GM23338 (cell line): ENCODE results near the gene PAPPA2. TPM values are rescaled to one million over a fixed set of nuclear protein-coding genes. Genes with fewer than 3 reads are reported as not detected.

Source experiments
- ATAC-seq: fragments of 200-7000 bp; cut with Tn5 transposase; 3 replicates; pipeline ENCODE4 v1.9.1; 2020
- DNase-seq: peaks from one replicate; pipeline ENCODE4 v3.0.0-alpha.2; 2015; ENCODE audit warnings: low spot score
- H2AFZ ChIP-seq: fragments of 200-600 bp; sonication (generic); 2 replicates; pipeline ENCODE4 v1.8.0; 2016; ENCODE audit warnings: antibody characterized with exemption, mild to moderate bottlenecking, moderate library complexity
- H3F3A ChIP-seq: fragments of 200-600 bp; sonication (generic); replicated peaks from 2 replicates; pipeline ENCODE4 v1.8.0; 2017; ENCODE audit warnings: antibody characterized with exemption, mixed run types, low read depth
- H3K27ac ChIP-seq: fragments of 200-600 bp; sonication (generic); 2 replicates; pipeline ENCODE4 v1.6.1; 2016; ENCODE audit warnings: low read depth
- H3K27me3 ChIP-seq: fragments of 200-600 bp; sonication (generic); 2 replicates; pipeline ENCODE4 v1.8.0; 2016; ENCODE audit warnings: mild to moderate bottlenecking, mixed run types, moderate library complexity; ENCODE audit not compliant: insufficient read depth
- H3K36me3 ChIP-seq: fragments of 200-600 bp; sonication (generic); 2 replicates; pipeline ENCODE4 v1.8.0; 2016; ENCODE audit warnings: mild to moderate bottlenecking; ENCODE audit not compliant: insufficient read depth
- H3K4me1 ChIP-seq: fragments of 200-600 bp; sonication (generic); 2 replicates; pipeline ENCODE4 v1.8.0; 2016; ENCODE audit warnings: mild to moderate bottlenecking, moderate library complexity; ENCODE audit not compliant: insufficient read depth
- H3K4me2 ChIP-seq: fragments of 200-600 bp; sonication (generic); 2 replicates; pipeline ENCODE4 v1.7.1; 2017; ENCODE audit warnings: mixed run types
- H3K4me3 ChIP-seq: fragments of 200-600 bp; sonication (generic); 2 replicates; pipeline ENCODE4 v1.6.1; 2016; ENCODE audit warnings: mixed run types
- H3K79me2 ChIP-seq: fragments of 200-600 bp; sonication (generic); replicated peaks from 2 replicates; pipeline ENCODE4 v1.8.0; 2017; ENCODE audit warnings: mild to moderate bottlenecking; ENCODE audit not compliant: insufficient read depth
- H3K9me2 ChIP-seq: fragments of 200-600 bp; sonication (generic); 2 replicates; pipeline ENCODE4 v1.8.0; 2017; ENCODE audit not compliant: insufficient read depth
- H4K20me1 ChIP-seq: fragments of 200-600 bp; sonication (generic); replicated peaks from 2 replicates; pipeline ENCODE4 v1.8.0; 2017; ENCODE audit warnings: mild to moderate bottlenecking; ENCODE audit not compliant: insufficient read depth
- H3K27ac Mint-ChIP-seq: 2 replicates; pipeline ENCODE4 v1.8.0; 2020; ENCODE audit warnings: inconsistent platforms, mild to moderate bottlenecking, moderate library complexity, mixed read lengths
- H3K27me3 Mint-ChIP-seq: 3 replicates; pipeline ENCODE4 v1.8.0; 2022; ENCODE audit warnings: low read depth, mild to moderate bottlenecking, moderate library complexity, mixed read lengths, inconsistent platforms; ENCODE audit not compliant: insufficient read depth, poor library complexity
- H3K36me3 Mint-ChIP-seq: 3 replicates; pipeline ENCODE4 v1.8.0; 2021; ENCODE audit warnings: low read depth, mild to moderate bottlenecking, inconsistent platforms, moderate library complexity, mixed read lengths
- H3K4me1 Mint-ChIP-seq: 3 replicates; pipeline ENCODE4 v1.8.0; 2020; ENCODE audit warnings: mild to moderate bottlenecking, inconsistent platforms, mixed read lengths
- H3K4me3 Mint-ChIP-seq: 3 replicates; pipeline ENCODE4 v1.8.0; 2021; ENCODE audit warnings: moderate library complexity, mild to moderate bottlenecking, inconsistent platforms, mixed read lengths
- H3K9me3 Mint-ChIP-seq: 3 replicates; pipeline ENCODE4 v1.8.0; 2020; ENCODE audit warnings: moderate library complexity, mild to moderate bottlenecking, inconsistent platforms, mixed read lengths
- CTCF ChIP-seq, 2 experiments: fragments of 200-600 bp in 1 of 2; sonication (generic) in 1 of 2; conservative IDR thresholded peaks; 2 replicates each; pipeline versions ENCODE4 v1.5.1 to v1.6.1; 2016 to 2017; ENCODE audit warnings: antibody characterized with exemption in 2 of 2, low read depth in 2 of 2, mild to moderate bottlenecking in 2 of 2, moderate library complexity in 1 of 2
- EZH2 ChIP-seq: fragments of 200-600 bp; sonication (generic); IDR thresholded peaks from one replicate; pipeline ENCODE4 v1.8.0; 2017; ENCODE audit warnings: antibody characterized with exemption, mild to moderate bottlenecking, low read depth; ENCODE audit not compliant: unreplicated experiment
- NANOG ChIP-seq: IDR thresholded peaks from 2 replicates; pipeline ENCODE4 v1.6.1; 2016; ENCODE audit warnings: antibody characterized with exemption, borderline replicate concordance
- POLR2AphosphoS5 ChIP-seq: IDR thresholded peaks from 2 replicates; pipeline ENCODE4 v1.6.1; 2016; ENCODE audit warnings: antibody characterized with exemption, low read depth
- ZNF331 ChIP-seq: fragments of 250-450 bp; sonication (Bioruptor Pico); IDR thresholded peaks from 2 replicates; pipeline ENCODE4 v1.5.0; 2020; ENCODE audit warnings: low read depth, mild to moderate bottlenecking, moderate library complexity
- ZNF462 ChIP-seq: fragments of 250-450 bp; sonication (Bioruptor Pico); IDR thresholded peaks from 2 replicates; pipeline ENCODE4 v1.5.0; 2020; ENCODE audit warnings: mild to moderate bottlenecking, moderate library complexity
- polyA plus RNA-seq: library from polyadenylated mRNA; unstranded; fragments of >200 nt; fragmentation: Nextera tagmentation; extraction: Ambion mirVana; gene quantifications from 2 replicates; pipeline ENCODE4 v1.2.1, GENCODE V29; 2016
- total RNA-seq: library from RNA; depleted of rRNA; stranded (reverse); fragments of >200 nt; shearing (Covaris generic); gene quantifications from 2 replicates; pipeline ENCODE4 v1.2.3, GENCODE V29; 2014
- TF ChIP-seq, protein P1 (sequence below): IDR thresholded peaks from one replicate; pipeline ENCODE4 v1.6.1; 2018; ENCODE audit warnings: antibody characterized with exemption; ENCODE audit not compliant: unreplicated experiment

Gene PAPPA2
- total and polyA plus RNA-seq, 2 experiments from 2014 or later: 1.4 to 1.7 TPM

DNA sequence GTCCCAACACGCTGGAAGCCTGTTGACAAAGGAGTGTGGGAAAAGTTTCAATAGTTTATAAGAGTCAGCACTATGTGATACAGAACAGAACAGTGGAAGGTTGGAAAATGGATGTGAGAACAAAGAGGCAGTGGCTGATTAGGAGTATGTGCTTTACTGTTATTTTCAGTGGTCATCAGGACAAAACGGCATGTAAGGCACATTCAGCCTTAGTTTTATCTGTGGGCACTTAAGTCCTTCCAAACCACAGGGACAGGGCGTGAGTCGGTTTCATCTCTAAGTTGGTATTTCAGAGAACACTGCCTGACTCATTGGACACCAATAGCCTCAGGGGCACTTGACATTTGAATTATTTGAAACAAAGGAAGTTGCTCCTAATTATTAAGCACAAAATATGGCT lies 394.7 kb downstream of the PAPPA2 start:
- Histone ChIP-seq H3K79me2 (no peaks in the 10 kb centered on the region), H4K20me1 (no peaks in the 10 kb centered on the region), H2AFZ (no peak overlapping the region), H3K36me3 (no peaks in the 10 kb centered on the region), H3K27me3 (no peaks in the 10 kb centered on the region), H3K4me2 (no peak overlapping the region), H3K9me2 (no peaks in the 10 kb centered on the region), H3K4me1 (no peaks in the 10 kb centered on the region), H3K27ac (no peak overlapping the region), H3K4me3 (no peak overlapping the region), H3F3A (no peaks in the 10 kb centered on the region)
- Mint-ChIP-seq H3K4me1 (no peaks in the 10 kb centered on the region), H3K36me3 (no peaks in the 10 kb centered on the region), H3K4me3 (no peak overlapping the region), H3K9me3 (no peaks in the 10 kb centered on the region), H3K27me3 (peaks cover 2% of the 10 kb centered on the region), H3K27ac (no peak overlapping the region)
- no peak for DNase-seq
- ATAC-seq: no peak
- TF ChIP-seq ZNF462 (CRISPR knock-in tag) (no peak), NANOG (no peak), ZNF331 (no peak), EZH2 (no peak), CTCF (conservative IDR thresholded peaks at IDR 0.05; ENCODE audit: low read depth in 2 of 2) (no peak), POLR2AphosphoS5 (no peak)
- TF ChIP-seq, protein P1, sequence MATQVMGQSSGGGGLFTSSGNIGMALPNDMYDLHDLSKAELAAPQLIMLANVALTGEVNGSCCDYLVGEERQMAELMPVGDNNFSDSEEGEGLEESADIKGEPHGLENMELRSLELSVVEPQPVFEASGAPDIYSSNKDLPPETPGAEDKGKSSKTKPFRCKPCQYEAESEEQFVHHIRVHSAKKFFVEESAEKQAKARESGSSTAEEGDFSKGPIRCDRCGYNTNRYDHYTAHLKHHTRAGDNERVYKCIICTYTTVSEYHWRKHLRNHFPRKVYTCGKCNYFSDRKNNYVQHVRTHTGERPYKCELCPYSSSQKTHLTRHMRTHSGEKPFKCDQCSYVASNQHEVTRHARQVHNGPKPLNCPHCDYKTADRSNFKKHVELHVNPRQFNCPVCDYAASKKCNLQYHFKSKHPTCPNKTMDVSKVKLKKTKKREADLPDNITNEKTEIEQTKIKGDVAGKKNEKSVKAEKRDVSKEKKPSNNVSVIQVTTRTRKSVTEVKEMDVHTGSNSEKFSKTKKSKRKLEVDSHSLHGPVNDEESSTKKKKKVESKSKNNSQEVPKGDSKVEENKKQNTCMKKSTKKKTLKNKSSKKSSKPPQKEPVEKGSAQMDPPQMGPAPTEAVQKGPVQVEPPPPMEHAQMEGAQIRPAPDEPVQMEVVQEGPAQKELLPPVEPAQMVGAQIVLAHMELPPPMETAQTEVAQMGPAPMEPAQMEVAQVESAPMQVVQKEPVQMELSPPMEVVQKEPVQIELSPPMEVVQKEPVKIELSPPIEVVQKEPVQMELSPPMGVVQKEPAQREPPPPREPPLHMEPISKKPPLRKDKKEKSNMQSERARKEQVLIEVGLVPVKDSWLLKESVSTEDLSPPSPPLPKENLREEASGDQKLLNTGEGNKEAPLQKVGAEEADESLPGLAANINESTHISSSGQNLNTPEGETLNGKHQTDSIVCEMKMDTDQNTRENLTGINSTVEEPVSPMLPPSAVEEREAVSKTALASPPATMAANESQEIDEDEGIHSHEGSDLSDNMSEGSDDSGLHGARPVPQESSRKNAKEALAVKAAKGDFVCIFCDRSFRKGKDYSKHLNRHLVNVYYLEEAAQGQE: no peak
